MCF 10A (cell line): ENCODE results near the gene PRUNE2. TPM values are rescaled to one million over a fixed set of nuclear protein-coding genes. Genes with fewer than 3 reads are reported as not detected.
"Not testable (repeated sequence)": the region's sequence is repeated elsewhere in the genome, so short reads cannot be mapped to it uniquely, and the experiment has no call there.

ENCODE experiments used
- BruUV-seq: library from RNA; stranded (reverse); fragments of 400-500 nt; replicated peaks from 2 replicates; lab custom pipeline; 2021; lab: Mats Ljungman, UMichigan
- CTCF ChIA-PET: fragments of 300-600 bp; sonication (Branson Sonifier 250); formaldehyde crosslinking; extraction: SDS; loops from one replicate; lab custom pipeline; 2021; ENCODE audit warnings: antibody characterized with exemption, inconsistent platforms; lab: Yijun Ruan, JAX
- POLR2A ChIA-PET: fragments of 300-600, 350-650 bp; sonication (Branson Sonifier 250); formaldehyde crosslinking; extraction: SDS; loops from one replicate; lab custom pipeline; 2020; ENCODE audit warnings: antibody characterized with exemption, inconsistent platforms; lab: Yijun Ruan, JAX
- DNase-seq: peaks from one replicate; pipeline ENCODE4 v3.0.0-alpha.2; 2018; ENCODE audit not compliant: unreplicated experiment
- H3K27ac Mint-ChIP-seq: one replicate; pipeline ENCODE4 v1.8.0; 2022; ENCODE audit warnings: mild to moderate bottlenecking, low read depth, mixed read lengths; ENCODE audit not compliant: unreplicated experiment
- H3K27me3 Mint-ChIP-seq: one replicate; pipeline ENCODE4 v1.8.0; 2022; ENCODE audit warnings: mixed read lengths; ENCODE audit not compliant: insufficient read depth, unreplicated experiment
- H3K36me3 Mint-ChIP-seq: one replicate; pipeline ENCODE4 v1.8.0; 2022; ENCODE audit warnings: mild to moderate bottlenecking, moderate library complexity, mixed read lengths; ENCODE audit not compliant: insufficient read depth, unreplicated experiment
- H3K4me1 Mint-ChIP-seq: one replicate; pipeline ENCODE4 v1.8.0; 2022; ENCODE audit warnings: mixed read lengths; ENCODE audit not compliant: insufficient read depth, unreplicated experiment
- H3K4me3 Mint-ChIP-seq: one replicate; pipeline ENCODE4 v1.8.0; 2022; ENCODE audit warnings: mild to moderate bottlenecking, moderate library complexity, mixed read lengths; ENCODE audit not compliant: unreplicated experiment
- H3K9me3 Mint-ChIP-seq: one replicate; pipeline ENCODE4 v1.8.0; 2022; ENCODE audit warnings: mixed read lengths; ENCODE audit not compliant: unreplicated experiment
- intact Hi-C: fragments of 100-400 bp; cut with micrococcal nuclease; formaldehyde crosslinking; loops from 2 replicates; pipeline ENCODE4 v1.14.1; 2022
- total RNA-seq: library from RNA; stranded (reverse); gene quantifications from 2 replicates; pipeline ENCODE4 v1.2.3, GENCODE V29; 2022
- TF ChIP-seq, protein P1 (sequence below): fragments of 200-600 bp; IDR thresholded peaks from one replicate; pipeline ENCODE4 v1.8.0; 2022; ENCODE audit warnings: antibody characterized with exemption, mild to moderate bottlenecking; ENCODE audit not compliant: unreplicated experiment

PRUNE2 gene
- total RNA-seq, 1 experiment from 2014 or later: 0.63 TPM

DNA sequence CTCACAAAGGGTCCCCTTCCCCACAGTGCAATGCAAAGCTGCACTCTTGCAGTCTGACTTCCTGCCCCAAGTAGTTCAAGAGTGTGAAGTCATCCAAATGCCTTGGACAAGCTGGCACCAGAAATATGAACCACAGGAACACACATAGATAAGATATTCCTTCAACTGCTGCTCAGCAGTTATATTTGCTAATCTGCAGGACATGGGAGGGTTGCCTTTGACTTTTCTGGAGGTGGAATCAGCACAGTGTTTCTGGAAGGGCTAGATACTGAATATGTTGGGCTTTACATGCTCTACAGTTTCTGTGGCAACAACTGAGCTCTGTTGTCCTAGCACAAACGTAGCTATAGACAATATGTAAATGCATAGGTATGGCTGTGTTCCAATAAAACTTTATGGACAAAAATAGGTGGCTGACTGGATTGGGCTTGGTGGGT is 238.4 kb downstream of the PRUNE2 start:
- Mint-ChIP-seq H3K36me3 (no peaks in the 10 kb centered on the region), H3K4me1 (peaks cover 7% of the 10 kb centered on the region), H3K27ac (no peak overlapping the region), H3K4me3 (no peak overlapping the region), H3K27me3 (no peaks in the 10 kb centered on the region), H3K9me3 (peaks cover 5% of the 10 kb centered on the region)
- ChIA-PET POLR2A (interaction anchor here (0.8 kb wide), 1 partner anchor 9 kb away, joined by 3 read pairs; no protein-coding TSS in a partner anchor), CTCF (interaction anchor here (0.8 to 12.4 kb wide), 14 partner anchors 9 to 491 kb away, joined by 3 to 285 read pairs (median 8); no protein-coding TSS in a partner anchor)
- BruUV-seq: no TSS peak
- TF ChIP-seq, protein P1, sequence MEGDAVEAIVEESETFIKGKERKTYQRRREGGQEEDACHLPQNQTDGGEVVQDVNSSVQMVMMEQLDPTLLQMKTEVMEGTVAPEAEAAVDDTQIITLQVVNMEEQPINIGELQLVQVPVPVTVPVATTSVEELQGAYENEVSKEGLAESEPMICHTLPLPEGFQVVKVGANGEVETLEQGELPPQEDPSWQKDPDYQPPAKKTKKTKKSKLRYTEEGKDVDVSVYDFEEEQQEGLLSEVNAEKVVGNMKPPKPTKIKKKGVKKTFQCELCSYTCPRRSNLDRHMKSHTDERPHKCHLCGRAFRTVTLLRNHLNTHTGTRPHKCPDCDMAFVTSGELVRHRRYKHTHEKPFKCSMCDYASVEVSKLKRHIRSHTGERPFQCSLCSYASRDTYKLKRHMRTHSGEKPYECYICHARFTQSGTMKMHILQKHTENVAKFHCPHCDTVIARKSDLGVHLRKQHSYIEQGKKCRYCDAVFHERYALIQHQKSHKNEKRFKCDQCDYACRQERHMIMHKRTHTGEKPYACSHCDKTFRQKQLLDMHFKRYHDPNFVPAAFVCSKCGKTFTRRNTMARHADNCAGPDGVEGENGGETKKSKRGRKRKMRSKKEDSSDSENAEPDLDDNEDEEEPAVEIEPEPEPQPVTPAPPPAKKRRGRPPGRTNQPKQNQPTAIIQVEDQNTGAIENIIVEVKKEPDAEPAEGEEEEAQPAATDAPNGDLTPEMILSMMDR: no peak
- intact Hi-C loops: loop anchor here (10.0 kb wide), 1 partner anchor 497 kb away; no protein-coding TSS in a partner anchor
- DNase-seq: no peak

DNA sequence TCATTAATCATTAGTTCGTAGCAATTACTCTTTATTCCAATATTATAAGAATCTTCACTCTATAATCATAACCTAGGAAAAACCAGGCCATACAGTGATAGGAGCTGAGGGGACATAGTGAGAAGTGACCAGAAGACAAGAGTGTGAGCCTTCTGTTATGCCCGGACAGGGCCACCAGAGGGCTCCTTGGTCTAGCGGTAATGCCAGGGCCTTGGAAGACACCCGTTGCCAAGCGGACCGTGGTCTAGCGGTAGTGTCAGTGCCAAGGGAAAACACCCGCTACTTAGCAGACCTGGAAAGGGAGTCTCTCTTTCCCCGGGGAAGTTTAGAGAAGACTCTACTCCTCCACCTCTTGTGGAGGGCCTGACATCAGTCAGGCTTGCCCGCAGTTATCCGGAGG is 239.9 kb downstream of the PRUNE2 start:
- H3K27ac Mint-ChIP-seq: not testable (repeated sequence)
- DNase-seq: peak; percentile 65
- CTCF ChIA-PET: interaction anchor here (0.7 to 12.4 kb wide), 14 partner anchors 12 to 500 kb away, joined by 3 to 285 read pairs (median 4); no protein-coding TSS in a partner anchor

DNA sequence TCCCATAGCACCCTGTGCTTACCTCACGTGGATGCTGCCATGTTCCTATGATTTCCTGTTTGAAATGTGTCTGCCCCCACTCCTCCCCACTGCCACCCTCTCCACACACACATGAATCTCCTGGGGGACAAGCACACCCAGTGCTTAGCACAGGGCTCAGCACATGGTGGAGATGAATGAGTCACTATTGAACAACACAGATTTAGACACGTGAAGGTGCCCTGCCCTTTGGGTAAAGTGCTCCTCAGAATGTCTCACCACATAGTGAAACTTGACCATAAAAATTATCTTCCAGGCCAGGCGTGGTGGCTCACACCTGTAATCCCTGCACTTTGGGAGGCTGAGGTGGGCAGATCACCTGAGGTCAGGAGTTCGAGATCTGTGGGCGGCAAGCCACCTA is 240.5 kb downstream of the PRUNE2 start:
- ChIA-PET CTCF (interaction anchor here (0.7 to 12.4 kb wide), 11 partner anchors 12 to 497 kb away, joined by 3 to 285 read pairs (median 5); no protein-coding TSS in a partner anchor), POLR2A (interaction anchor here (0.7 kb wide), 1 partner anchor 169 kb away, joined by 3 read pairs; no protein-coding TSS in a partner anchor)
- Mint-ChIP-seq H3K27me3 (no peaks in the 10 kb centered on the region), H3K4me3 (no peak overlapping the region), H3K36me3 (no peaks in the 10 kb centered on the region), H3K4me1 (peaks cover 7% of the 10 kb centered on the region), H3K9me3 (peaks cover 5% of the 10 kb centered on the region), H3K27ac (no peak overlapping the region)
- DNase-seq: no peak
- intact Hi-C loops: loop anchor here (10.0 kb wide), 1 partner anchor 499 kb away; no protein-coding TSS in a partner anchor
- TF ChIP-seq, protein P1: no peak
- no TSS peak for BruUV-seq

More for the DNA sequence above, 239.9 kb downstream of the PRUNE2 start:
- H3K4me3 Mint-ChIP-seq, H3K9me3 Mint-ChIP-seq, H3K27me3 Mint-ChIP-seq, BruUV-seq, H3K4me1 Mint-ChIP-seq, H3K36me3 Mint-ChIP-seq: not testable (repeated sequence)
- POLR2A ChIA-PET: interaction anchor here (0.7 kb wide), 1 partner anchor 169 kb away, joined by 3 read pairs; no protein-coding TSS in a partner anchor
- intact Hi-C loops: loop anchor here (10.0 kb wide), 1 partner anchor 499 kb away; no protein-coding TSS in a partner anchor
- TF ChIP-seq, protein P1: peak; percentile 33

DNA sequence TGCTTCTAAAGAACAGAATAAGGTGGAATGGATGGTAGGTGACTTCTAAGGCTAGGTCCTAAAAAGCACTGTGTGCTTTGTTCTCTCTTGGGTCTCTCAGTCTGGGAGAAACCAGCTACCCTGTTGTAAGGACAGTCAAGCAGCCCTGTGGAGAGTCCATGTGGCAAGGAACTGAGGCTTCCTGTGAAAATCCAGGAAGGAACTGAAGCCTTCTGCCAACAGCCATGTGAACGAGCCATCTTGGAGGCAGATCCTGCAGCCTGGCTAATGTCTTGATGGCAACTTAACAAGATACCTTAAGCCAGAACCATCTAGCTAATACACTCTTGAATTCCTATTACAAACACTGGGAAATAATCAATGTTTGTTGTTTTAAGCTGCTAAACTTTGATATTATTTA is 241.8 kb downstream of the PRUNE2 start:
- no peak overlapping the region for H3K27ac Mint-ChIP-seq
- intact Hi-C loops: loop anchor here (10.0 kb wide), 1 partner anchor 501 kb away; no protein-coding TSS in a partner anchor
- no peak overlapping the region for H3K4me3 Mint-ChIP-seq
- peaks cover 7% of the 10 kb centered on the region for H3K4me1 Mint-ChIP-seq
- TF ChIP-seq, protein P1: no peak
- BruUV-seq: no TSS peak
- ChIA-PET POLR2A (interaction anchor here (0.5 to 0.6 kb wide), 2 partner anchors 38 to 1089 kb away, joined by 3 read pairs; no protein-coding TSS in a partner anchor), CTCF (interaction anchor here (0.8 to 12.4 kb wide), 11 partner anchors 13 to 276 kb away, joined by 3 to 285 read pairs (median 4); no protein-coding TSS in a partner anchor)
- H3K9me3 Mint-ChIP-seq: peaks cover 5% of the 10 kb centered on the region
- no peaks in the 10 kb centered on the region for H3K27me3 Mint-ChIP-seq
- no peaks in the 10 kb centered on the region for H3K36me3 Mint-ChIP-seq
- no peak for DNase-seq
